IPS DF 19.7 (cell line): ENCODE measurements around the gene DOK3.

Experiments used
- DNase-seq: peaks from one replicate; pipeline ENCODE4 v3.0.0-alpha.2; 2013; ENCODE audit warnings: low read depth, low spot score

DOK3 gene

GRCh38 chr5:177483994-177484901 lies 25.4 kb downstream of the DOK3 start:
- DNase-seq = no peak

DNA sequence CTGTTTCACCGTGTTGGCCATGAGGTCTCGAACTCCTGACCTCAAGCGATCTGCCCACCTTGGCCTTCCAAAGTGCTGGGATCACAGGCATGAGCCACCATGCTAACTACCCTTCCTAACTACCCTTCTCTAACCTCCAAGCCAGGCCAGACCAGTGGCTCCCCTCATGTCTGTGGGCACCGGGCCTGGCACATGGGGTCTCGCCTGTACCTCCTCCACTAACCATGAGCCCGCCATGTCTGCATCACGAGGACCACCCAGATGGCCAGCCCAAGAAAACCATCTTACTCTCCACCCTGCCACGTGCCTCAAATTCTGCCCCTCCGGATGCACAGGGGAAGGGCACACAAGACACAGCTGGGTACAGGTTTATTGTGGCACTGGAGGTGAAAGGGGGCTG lies 26.6 kb downstream of the DOK3 start:
- DNase-seq = no peak

GRCh38 chr5:177482359-177482795 lies 27.2 kb downstream of the DOK3 start:
- DNase-seq = no peak

DNA sequence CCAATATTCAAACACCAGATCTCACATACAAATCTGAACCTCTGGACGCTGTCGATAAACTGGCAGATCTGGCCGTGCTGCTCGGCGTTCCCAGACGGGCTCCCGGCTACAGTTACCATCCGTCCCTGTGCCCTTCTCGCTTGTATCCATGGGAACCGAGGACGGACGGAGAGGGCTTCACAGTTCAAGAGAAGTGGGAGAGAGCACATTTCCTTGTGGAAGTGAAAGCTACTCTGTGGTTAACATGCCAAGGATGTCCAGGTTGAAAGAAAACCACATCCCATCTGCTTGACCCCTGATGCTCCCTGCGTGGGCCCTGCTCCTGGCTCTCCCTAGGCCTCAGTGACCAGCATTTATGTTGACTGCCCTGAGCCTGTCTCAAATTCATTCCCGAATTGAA lies 29.9 kb downstream of the DOK3 start:
- DNase-seq = no peak

DNA sequence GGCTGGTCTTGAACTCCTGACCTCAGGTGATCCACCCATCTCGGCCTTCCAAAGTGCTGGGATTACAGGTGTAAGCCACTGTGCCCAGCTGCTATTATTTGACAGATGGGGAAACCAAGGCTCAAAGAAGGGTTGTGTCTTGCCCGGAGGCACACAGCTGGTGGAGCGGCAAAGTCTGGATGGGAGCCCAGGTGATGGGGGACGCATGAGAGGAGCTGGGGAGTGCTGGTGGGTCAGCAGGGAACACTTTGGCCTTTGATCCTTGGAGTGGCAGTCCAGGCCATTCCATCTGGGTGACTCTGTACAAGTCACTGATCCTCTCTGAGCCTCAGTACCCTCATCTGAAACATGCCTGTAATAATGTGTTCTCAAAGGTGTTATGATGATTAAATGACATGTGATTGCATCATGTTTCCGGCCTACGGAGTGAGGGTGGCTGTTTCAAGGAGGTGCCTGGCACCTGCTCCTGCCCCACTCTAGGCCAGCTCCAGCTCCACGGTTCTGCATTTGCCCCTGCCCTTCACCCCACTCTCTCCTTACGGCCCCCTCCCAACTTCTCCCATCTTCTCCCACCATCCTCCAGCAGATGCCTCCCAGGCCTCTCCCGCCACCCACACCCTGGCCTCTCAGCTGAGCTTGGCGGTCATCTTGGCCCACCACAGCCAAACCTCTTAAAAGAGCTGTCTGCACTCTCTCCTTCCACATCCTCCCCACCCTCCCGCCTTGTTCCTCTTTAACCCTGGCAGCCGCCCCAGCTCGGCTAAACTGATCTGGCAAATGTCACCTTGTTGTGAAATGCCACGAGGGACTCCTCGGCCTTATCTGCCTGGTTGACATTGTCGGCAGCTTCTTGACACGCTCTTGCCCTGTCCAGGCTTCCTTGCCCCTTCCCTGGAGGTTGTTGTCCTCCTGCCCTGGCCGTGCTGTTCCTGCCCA lies 30.6 kb downstream of the DOK3 start:
- DNase-seq = no peak

DNA sequence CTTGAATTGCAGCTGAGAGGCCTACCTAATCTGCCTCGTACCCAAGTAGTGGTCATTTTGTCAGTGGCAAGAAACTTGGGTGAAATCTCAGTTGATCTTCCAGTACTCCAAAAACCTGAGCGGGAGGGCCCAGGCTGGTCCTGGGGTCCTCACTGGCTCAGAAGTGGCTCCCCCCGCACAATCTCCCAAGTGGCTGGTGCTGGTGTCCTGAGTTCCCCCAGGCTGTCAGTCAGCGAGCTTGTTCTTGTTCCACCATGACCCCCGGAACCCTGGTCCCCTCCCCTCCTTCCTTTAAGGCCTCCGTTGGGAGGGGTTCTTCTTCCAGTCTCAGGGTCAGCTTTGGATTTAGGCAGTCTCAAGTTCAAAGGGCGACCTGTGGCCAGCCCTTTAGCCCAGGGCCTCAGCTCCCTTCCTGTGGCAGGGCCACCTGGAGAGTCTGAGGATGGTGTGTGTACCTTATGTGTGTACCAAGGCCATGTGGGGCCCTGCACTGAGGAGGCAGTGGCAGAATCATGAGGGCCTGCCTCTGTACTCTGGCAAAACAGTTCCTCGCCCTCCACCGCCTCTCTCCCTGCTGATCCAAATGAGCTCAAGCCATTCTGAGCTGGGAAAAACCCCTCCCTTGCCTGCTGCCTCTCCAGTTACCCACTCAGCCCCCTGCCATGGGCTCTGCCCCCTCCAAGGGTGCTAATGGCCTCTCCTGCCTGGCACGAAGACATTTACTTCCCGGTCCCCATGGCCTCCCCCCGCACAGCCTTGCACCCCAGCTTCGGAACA lies 31.7 kb downstream of the DOK3 start:
- DNase-seq = no peak

GRCh38 chr5:177476531-177477233 lies 32.9 kb downstream of the DOK3 start:
- DNase-seq = no peak

DNA sequence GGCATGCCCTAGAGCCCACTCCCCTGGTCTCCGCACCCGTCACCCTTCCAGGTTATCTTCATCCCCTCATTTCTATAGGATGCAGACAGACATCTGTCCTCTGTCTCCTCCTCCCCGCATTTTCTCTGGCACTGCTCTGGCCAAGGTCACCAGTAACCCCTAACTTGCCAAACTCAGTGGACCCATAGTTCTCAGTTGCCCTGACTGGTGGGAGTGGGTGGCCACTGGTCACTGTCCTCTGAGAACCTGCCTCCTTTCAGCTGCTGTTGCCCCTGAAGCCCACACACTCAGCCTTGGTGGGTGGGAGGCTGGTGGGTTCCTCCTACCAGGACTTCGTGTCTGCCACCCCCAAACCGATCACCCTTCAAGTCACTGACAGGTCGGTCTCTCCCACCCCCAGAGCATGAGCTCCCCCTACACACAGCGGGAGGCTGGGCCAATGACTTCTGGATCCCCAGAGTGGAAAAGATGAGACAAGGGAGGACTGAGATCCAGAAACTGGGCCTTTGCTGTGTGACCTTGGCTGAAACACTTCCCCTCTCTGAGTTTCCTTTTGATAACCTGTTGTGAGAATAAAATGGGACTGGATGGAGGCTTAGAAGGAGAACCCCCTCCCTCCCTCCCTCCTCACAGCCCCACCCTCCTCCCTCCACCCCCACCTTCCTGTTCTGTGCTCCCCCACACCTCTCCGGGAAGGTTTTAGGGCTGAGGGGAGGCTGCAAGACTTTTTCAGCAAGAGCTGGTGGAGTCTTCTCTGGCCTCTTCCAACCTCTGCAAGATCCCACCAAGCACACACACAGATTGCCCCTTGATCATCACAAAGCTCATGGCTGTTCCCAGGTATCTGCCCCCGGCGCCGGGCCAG lies 33.8 kb downstream of the DOK3 start:
- no peak for DNase-seq

DNA sequence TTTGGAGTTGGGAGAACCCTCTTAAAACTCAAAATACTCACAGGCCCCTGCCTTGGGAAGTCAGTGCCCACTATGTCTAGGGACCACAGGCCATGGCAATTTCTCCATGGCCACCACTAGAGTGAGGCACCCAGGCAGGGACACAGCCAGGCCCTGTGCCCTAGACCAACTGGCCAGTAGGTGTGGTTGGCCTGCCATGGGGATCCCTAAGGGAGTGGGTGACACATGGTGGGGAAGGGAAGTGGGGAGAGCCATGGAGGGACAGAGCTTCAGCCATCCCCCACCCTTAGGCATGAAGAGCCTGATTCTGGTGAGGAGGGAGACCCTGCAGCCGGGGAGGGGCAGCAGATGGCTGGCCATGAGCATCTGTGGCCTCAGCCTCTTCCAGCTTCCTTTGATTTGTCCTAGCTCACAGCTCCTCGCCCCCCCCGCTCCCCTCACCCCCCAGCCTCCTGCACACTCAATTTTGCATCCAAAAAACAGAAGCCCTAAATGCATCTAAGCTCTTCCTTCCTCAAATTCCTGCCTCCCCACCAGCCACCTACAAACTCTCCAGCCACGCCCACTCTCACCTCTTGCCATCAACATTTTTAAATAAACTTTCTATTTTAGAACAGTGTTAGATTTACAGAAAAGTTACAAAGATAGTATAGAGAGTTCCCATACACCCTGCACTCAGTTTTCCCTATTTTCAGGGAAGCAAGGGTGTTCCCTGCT lies 34.6 kb downstream of the DOK3 start:
- no peak for DNase-seq

DNA sequence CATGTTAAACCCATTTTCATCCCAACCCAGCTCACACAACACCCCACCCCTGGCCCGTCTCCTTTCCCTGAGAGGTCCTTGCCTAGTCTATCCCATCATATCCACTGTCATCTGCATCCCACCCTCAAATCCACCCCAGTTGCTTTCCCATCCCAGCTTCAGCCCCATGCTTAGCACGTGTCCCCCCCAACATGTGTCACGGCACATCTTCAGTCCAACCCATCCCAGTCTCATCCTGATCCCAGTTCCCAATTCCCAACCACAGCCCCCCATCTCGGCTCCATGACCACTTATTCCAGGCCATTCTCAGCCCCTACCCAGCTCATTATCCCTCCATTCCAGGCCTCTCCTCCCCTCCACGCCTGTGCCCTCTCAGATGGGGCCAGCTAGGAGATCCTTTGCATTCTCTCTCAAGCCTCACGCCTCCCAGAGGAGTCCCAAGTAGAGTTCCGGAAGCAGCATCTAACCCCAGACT lies 35.6 kb downstream of the DOK3 start:
- DNase-seq = no peak

GRCh38 chr5:177473443-177474001 lies 36.1 kb downstream of the DOK3 start, which contains the start of gene DBN1:
Gene DBN1, minus strand, starts transcription at chr5:177473634. Its CDS starts 113 bp downstream, at chr5:177473521.
- DNase-seq = no peak

- DNase-seq = no peak
Observed at GRCh38 chr5:177472460-177473442, 36.9 kb downstream of the DOK3 start.

DNA sequence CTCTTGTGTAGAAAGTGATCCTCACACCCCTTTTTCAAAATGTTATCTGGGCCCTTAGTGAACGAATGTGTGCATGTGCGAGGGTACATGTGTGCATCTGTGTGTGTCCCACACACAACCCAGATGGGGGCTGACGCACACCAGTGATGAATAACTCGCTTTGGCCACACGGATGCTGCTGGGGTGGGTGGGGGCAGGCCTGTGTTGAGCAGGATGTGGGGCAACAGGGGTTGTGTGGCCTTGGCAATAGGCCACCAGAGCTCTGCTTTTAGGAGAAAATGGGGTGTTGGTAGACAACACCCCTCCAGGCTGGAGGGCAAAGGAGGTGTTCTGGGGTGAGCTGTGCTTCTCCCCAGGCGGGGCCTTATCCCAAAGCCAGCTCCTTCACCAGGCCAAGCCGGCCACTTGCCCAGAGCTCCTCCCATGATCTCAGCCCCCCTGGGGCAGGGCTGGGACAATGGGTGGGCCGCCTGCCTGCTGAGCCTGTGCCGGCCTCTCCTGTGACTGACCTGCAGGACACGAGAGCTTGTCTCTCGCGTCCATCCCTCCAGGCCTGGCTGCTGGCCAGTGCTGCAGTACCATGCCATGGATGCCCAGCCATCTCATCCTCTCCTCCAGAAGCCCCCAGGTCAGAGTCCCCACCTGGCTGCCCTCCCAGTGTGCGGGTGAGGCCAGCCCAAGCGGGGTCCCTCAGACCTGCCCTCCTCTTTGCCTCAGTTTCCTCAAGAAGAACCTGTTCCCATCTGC lies 37.8 kb downstream of the DOK3 start:
- DNase-seq = no peak

DNA sequence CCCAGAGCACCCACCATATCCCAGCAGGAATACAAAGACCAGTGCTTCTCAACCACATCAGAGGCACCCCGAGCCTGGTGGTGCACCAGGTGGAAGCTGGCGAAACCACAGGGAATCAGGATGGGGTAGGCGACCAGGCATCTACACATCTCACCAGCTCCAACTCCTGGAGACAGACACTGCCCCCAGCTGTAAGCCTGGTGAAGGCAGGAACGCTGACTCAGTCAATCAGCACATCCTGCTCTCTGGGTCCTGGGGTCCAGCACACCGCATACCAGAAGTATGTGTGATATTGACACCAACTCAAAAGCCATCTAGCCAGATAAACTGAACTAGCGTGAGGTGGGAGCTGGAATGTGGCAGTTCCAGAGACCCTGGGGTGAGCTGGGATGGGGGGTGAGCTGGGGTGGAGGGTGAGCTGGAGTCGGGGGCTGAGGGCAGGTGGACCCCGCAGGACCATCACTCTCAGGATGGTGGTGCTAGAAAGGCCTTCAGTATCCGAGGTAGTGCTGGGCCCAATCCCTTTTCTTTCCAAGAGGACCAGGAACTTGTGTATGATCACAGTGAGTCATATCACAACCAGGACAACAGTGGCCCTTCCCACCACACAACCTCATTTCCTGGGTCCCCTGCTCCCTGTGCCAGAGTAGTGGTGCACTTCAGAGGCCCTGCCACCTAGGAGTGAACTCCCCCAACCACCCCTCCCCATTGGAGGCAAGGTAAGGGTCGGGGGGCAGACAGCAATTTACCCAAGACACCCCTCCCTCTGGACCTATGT lies 38.7 kb downstream of the DOK3 start:
- no peak for DNase-seq

- no peak for DNase-seq
Observed at GRCh38 chr5:177469750-177470525, 39.7 kb downstream of the DOK3 start.
